Keratinocyte (primary cell): Measurements from ENCODE around the gene NHSL2. TPM values are rescaled to one million over a fixed set of nuclear protein-coding genes. Genes with fewer than 3 reads are reported as not detected.

ENCODE experiments used
- DNase-seq: peaks from one replicate; pipeline ENCODE4 v3.0.0-alpha.2; 2011; ENCODE audit warnings: low read depth, missing footprints, low spot score
- FAIRE-seq: peaks from 2 replicates; lab custom pipeline; 2011; peaks lifted over from hg19 to GRCh38; lab: Jason Lieb, UNC
- H2AFZ ChIP-seq: 2 replicates; pipeline ENCODE4 v1.6.0; 2012; ENCODE audit warnings: low read length, control low read depth, inconsistent platforms; ENCODE audit not compliant: control insufficient read depth
- H3K27ac ChIP-seq: 2 replicates; pipeline ENCODE4 v1.5.1; 2011; ENCODE audit warnings: low read length; ENCODE audit not compliant: control insufficient read depth, insufficient read depth
- H3K27me3 ChIP-seq: 3 replicates; pipeline ENCODE4 v1.6.0; 2011; ENCODE audit warnings: low read length; ENCODE audit not compliant: control insufficient read depth, insufficient read depth; ENCODE audit errors: extremely low read depth
- H3K36me3 ChIP-seq, 2 experiments: 2 replicates in 1 of 2; 3 replicates in 1 of 2; pipeline ENCODE4 v1.5.1; 2011; ENCODE audit warnings: low read length in 2 of 2, mild to moderate bottlenecking in 1 of 2; ENCODE audit not compliant: control insufficient read depth in 2 of 2, insufficient read depth in 2 of 2; ENCODE audit errors: extremely low read depth in 1 of 2
- H3K4me1 ChIP-seq: 3 replicates; pipeline ENCODE4 v1.5.1; 2011; ENCODE audit warnings: low read length; ENCODE audit not compliant: control insufficient read depth, insufficient read depth; ENCODE audit errors: extremely low read depth
- H3K4me2 ChIP-seq: 3 replicates; pipeline ENCODE4 v1.6.0; 2011; ENCODE audit warnings: low read depth, low read length; ENCODE audit not compliant: control insufficient read depth, insufficient read depth; ENCODE audit errors: extremely low read depth
- H3K4me3 ChIP-seq, 3 experiments: fragments of 200-600 bp in 1 of 3; sonication (generic) in 1 of 3; 2 replicates in 2 of 3; 3 replicates in 1 of 3; pipeline ENCODE4 v1.5.1; 2011 to 2016; ENCODE audit warnings: low read length in 3 of 3, mild to moderate bottlenecking in 3 of 3, control low read depth in 2 of 3, inconsistent platforms in 1 of 3, low read depth in 1 of 3, mixed read lengths in 1 of 3, mixed run types in 1 of 3, moderate library complexity in 1 of 3; ENCODE audit not compliant: control insufficient read depth in 2 of 3, insufficient read depth in 2 of 3; ENCODE audit errors: extremely low read depth in 1 of 3
- H3K79me2 ChIP-seq: 2 replicates; pipeline ENCODE4 v1.6.0; 2012; ENCODE audit warnings: low read length; ENCODE audit not compliant: control insufficient read depth, insufficient read depth
- H3K9ac ChIP-seq: 3 replicates; pipeline ENCODE4 v1.6.0; 2011; ENCODE audit warnings: low read length; ENCODE audit not compliant: control insufficient read depth, insufficient read depth; ENCODE audit errors: extremely low read depth
- H3K9me1 ChIP-seq: 3 replicates; pipeline ENCODE4 v1.6.0; 2011; ENCODE audit warnings: low read length; ENCODE audit not compliant: control insufficient read depth, insufficient read depth; ENCODE audit errors: extremely low read depth
- H3K9me3 ChIP-seq: 2 replicates; pipeline ENCODE4 v1.5.1; 2012; ENCODE audit warnings: low read depth, low read length; ENCODE audit not compliant: control insufficient read depth
- H4K20me1 ChIP-seq: 3 replicates; pipeline ENCODE4 v1.6.0; 2011; ENCODE audit warnings: low read length; ENCODE audit not compliant: control insufficient read depth, insufficient read depth; ENCODE audit errors: extremely low read depth
- EZH2 ChIP-seq: IDR thresholded peaks from one replicate; pipeline ENCODE4 v1.6.1; 2012; ENCODE audit warnings: inconsistent platforms, mild to moderate bottlenecking, low read length, moderate library complexity
- dilution Hi-C: fragments of 300-500 bp; cut with MboI; formaldehyde crosslinking; loops from one replicate; pipeline ENCODE4 v1.7.0; 2020; ENCODE audit warnings: low sequenced_read_pairs; ENCODE audit not compliant: extremely low pct_ligation_motif_present
- polyA plus RNA-seq, 5 experiments: library from polyadenylated mRNA; depleted of rRNA in 3 of 5; stranded (reverse) in 3 of 5; stranded (forward) in 1 of 5; unstranded in 1 of 5; fragments of >200 nt; gene quantifications; 1 replicate in 1 of 5; 2 replicates in 3 of 5; 3 replicates in 1 of 5; pipeline versions ENCODE4 v1.2.1 to v1.2.3, GENCODE V29; 2011 to 2012; ENCODE audit warnings: missing spikeins in 2 of 5, low read depth in 1 of 5, low replicate concordance in 1 of 5
- TF ChIP-seq, protein P1 (sequence below), 3 experiments: IDR thresholded peaks in 1 of 3; conservative IDR thresholded peaks in 1 of 3; optimal IDR thresholded peaks in 1 of 3; 2 replicates in 2 of 3; 3 replicates in 1 of 3; pipeline versions ENCODE3 to v1.5.1; 2011; ENCODE audit warnings: low read length in 3 of 3, mild to moderate bottlenecking in 3 of 3, moderate library complexity in 2 of 3, control low read depth in 1 of 3, inconsistent platforms in 1 of 3; ENCODE audit not compliant: insufficient read depth in 2 of 3; ENCODE audit errors: extremely low read depth in 1 of 3

Gene NHSL2
- polyA plus RNA-seq, 1 donor (not counting 4 experiments of a cell fraction or from before 2014, with no cell fraction given): 0.04 TPM

DNA sequence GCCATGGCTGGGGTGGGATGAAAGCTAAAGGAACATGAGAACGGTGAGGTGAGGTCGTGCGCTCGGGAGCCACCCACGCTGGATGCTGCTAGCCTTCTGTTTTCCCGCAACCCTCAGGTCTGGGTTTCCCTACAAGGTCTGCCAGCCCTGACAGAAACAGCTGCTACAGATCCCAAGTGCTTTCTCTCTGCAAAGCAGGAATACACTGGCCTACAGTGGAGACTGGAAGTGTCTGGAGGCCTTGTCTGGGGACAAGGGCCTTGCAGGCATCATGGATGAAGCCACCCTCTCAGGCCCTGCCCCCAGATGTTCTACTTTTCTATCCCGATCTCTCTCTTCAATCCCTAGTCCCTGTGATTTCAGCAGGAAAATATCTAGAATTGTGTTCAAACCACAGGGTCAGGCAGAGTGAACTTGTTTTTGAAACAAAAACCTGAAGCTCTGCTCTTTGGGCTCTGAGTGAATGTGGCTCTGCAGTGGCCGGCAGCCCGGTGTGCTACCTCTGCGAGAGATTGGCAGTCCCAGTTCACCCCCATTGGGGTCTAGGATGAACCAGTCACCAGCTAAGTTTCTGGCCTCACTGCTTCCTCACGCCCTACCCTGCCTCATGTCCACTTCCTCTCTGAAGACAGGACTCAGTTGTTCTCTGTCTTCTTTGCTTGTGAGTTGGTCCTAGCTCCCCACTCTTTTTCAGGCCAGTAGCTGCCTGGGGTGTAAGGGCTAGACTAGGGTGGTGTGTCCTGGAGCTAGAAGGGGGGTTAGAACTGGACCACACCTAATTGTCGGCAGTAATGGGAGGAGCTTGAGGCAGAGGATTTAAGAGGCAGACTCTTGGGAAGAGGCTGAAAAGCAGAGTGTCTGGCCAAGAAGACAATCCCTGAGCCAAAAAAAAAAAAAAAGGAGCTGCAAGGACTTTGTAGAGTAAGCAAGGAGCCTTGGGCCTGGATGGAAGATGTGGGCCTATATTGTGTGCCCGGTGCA is 131.5 kb downstream of the NHSL2 start:
- DNase-seq (no peak), FAIRE-seq (no peak)
- Histone ChIP-seq H4K20me1 (no peaks in the 10 kb centered on the region), H3K4me3 (no peak overlapping the region), H3K4me1 (no peaks in the 10 kb centered on the region), H3K27ac (no peak overlapping the region), H3K9me3 (no peaks in the 10 kb centered on the region), H3K79me2 (no peaks in the 10 kb centered on the region), H3K4me2 (no peak overlapping the region), H3K9ac (no peak overlapping the region), H3K9me1 (no peaks in the 10 kb centered on the region), H3K27me3 (peaks cover 44% of the 10 kb centered on the region), H2AFZ (no peak overlapping the region), H3K36me3 (no peaks in the 10 kb centered on the region)
- TF ChIP-seq, protein P1, sequence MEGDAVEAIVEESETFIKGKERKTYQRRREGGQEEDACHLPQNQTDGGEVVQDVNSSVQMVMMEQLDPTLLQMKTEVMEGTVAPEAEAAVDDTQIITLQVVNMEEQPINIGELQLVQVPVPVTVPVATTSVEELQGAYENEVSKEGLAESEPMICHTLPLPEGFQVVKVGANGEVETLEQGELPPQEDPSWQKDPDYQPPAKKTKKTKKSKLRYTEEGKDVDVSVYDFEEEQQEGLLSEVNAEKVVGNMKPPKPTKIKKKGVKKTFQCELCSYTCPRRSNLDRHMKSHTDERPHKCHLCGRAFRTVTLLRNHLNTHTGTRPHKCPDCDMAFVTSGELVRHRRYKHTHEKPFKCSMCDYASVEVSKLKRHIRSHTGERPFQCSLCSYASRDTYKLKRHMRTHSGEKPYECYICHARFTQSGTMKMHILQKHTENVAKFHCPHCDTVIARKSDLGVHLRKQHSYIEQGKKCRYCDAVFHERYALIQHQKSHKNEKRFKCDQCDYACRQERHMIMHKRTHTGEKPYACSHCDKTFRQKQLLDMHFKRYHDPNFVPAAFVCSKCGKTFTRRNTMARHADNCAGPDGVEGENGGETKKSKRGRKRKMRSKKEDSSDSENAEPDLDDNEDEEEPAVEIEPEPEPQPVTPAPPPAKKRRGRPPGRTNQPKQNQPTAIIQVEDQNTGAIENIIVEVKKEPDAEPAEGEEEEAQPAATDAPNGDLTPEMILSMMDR (optimal IDR thresholded peaks at IDR 0.05 in 1 of 3, IDR thresholded peaks at IDR 0.05 in 1 of 3, conservative IDR thresholded peaks at IDR 0.05 in 1 of 3; ENCODE audit: extremely low read depth in 1 of 3, insufficient read depth in 2 of 3, low read length in 3 of 3): no peak
- TF ChIP-seq EZH2: no peak
- dilution Hi-C loops: no loop called here

DNA sequence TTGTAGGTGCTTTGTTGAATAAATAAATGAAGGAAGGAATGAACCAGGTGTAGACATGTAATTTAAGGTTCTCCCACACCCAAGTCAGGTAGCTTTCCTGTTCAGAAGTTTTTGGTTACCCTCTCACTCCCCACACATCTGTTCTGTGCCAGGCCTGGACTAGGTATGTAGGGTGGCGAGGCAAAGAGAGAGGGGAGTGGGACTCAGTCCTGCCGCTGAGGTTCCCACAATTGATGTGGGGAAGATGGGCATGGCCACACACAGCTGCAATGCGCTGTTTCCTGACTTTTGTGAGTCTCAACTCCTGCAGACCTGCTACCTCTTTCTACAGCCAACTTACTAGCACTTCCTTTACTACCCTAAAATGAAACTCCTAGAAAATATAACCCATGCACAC is 132.2 kb downstream of the NHSL2 start:
- H3K9ac ChIP-seq: no peak overlapping the region
- H3K9me3 ChIP-seq: no peaks in the 10 kb centered on the region
- no peak overlapping the region for H3K4me2 ChIP-seq
- H3K4me1 ChIP-seq: no peaks in the 10 kb centered on the region
- H3K36me3 ChIP-seq: no peaks in the 10 kb centered on the region
- H4K20me1 ChIP-seq: no peaks in the 10 kb centered on the region
- FAIRE-seq: no peak
- H3K27me3 ChIP-seq: peaks cover 41% of the 10 kb centered on the region
- H3K4me3 ChIP-seq: no peak overlapping the region
- H3K27ac ChIP-seq: no peak overlapping the region
- DNase-seq: no peak
- no peaks in the 10 kb centered on the region for H3K79me2 ChIP-seq
- no peak for TF ChIP-seq EZH2
- TF ChIP-seq, protein P1 (optimal IDR thresholded peaks at IDR 0.05 in 1 of 3, IDR thresholded peaks at IDR 0.05 in 1 of 3, conservative IDR thresholded peaks at IDR 0.05 in 1 of 3; ENCODE audit: extremely low read depth in 1 of 3, insufficient read depth in 2 of 3, low read length in 3 of 3): no peak
- no peaks in the 10 kb centered on the region for H3K9me1 ChIP-seq
- H2AFZ ChIP-seq: no peak overlapping the region
- dilution Hi-C loops: no loop called here
